ENCODE results near the gene SGPL1. TPM values are rescaled to one million over a fixed set of nuclear protein-coding genes. Genes with fewer than 3 reads are reported as not detected.

Gene SGPL1
- total RNA-seq, 1 experiment from 2014 or later, result 127 TPM

- H3K4me3 ChIP-seq (ENCODE audit: low read depth, low read length), result no peak overlapping the region
- H3K36me3 ChIP-seq (ENCODE audit: control insufficient read depth, insufficient read depth, low read length), result no peaks in the 10 kb centered on the region
- TF ChIP-seq, protein P1, sequence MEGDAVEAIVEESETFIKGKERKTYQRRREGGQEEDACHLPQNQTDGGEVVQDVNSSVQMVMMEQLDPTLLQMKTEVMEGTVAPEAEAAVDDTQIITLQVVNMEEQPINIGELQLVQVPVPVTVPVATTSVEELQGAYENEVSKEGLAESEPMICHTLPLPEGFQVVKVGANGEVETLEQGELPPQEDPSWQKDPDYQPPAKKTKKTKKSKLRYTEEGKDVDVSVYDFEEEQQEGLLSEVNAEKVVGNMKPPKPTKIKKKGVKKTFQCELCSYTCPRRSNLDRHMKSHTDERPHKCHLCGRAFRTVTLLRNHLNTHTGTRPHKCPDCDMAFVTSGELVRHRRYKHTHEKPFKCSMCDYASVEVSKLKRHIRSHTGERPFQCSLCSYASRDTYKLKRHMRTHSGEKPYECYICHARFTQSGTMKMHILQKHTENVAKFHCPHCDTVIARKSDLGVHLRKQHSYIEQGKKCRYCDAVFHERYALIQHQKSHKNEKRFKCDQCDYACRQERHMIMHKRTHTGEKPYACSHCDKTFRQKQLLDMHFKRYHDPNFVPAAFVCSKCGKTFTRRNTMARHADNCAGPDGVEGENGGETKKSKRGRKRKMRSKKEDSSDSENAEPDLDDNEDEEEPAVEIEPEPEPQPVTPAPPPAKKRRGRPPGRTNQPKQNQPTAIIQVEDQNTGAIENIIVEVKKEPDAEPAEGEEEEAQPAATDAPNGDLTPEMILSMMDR (IDR thresholded peaks at IDR 0.05; ENCODE audit: insufficient read depth in 1 of 2, low read depth in 1 of 2, low read length in 1 of 2, severe bottlenecking in 1 of 2, unreplicated experiment in 1 of 2), result peak in 1 of 2 experiments; percentile 5
- peaks cover 8% of the 10 kb centered on the region for H3K4me1 ChIP-seq
- no peaks in the 10 kb centered on the region for H3K36me3 Mint-ChIP-seq (ENCODE audit: insufficient read depth, unreplicated experiment)
- no peaks in the 10 kb centered on the region; the same call in 1 of the 2 replicates for H3K27me3 ChIP-seq (replicated peaks; ENCODE audit: control insufficient read depth, insufficient read depth, low read length)
- DNase-seq, result no peak
- no peaks in the 10 kb centered on the region for H3K9me3 ChIP-seq
- BruUV-seq (replicated peaks), result no TSS peak
- POLR2A ChIA-PET, result no interaction called here
- intact Hi-C loops (cut with micrococcal nuclease; ENCODE audit: unreplicated experiment), result loop anchor here (1.0 kb wide), 2 partner anchors 307 to 383 kb away; no protein-coding TSS in a partner anchor
- no peaks in the 10 kb centered on the region for H3K4me1 Mint-ChIP-seq (ENCODE audit: low read depth, unreplicated experiment)
- no peak overlapping the region for H3K27ac Mint-ChIP-seq (ENCODE audit: unreplicated experiment)
- no peak overlapping the region for H3K4me3 Mint-ChIP-seq (ENCODE audit: unreplicated experiment)
- H3K27me3 Mint-ChIP-seq (ENCODE audit: insufficient read depth, unreplicated experiment), result no peaks in the 10 kb centered on the region
- H3K9me3 Mint-ChIP-seq (ENCODE audit: unreplicated experiment), result no peaks in the 10 kb centered on the region
- CTCF ChIA-PET, result interaction anchor here (0.5 to 1.6 kb wide), 11 partner anchors 9 to 680 kb away, joined by 3 to 9 read pairs (median 3); partner anchors contain the start of gene PCBD1
Measured at GRCh38 chr10:70902661-70903261, 87.0 kb downstream of the SGPL1 start.

DNA sequence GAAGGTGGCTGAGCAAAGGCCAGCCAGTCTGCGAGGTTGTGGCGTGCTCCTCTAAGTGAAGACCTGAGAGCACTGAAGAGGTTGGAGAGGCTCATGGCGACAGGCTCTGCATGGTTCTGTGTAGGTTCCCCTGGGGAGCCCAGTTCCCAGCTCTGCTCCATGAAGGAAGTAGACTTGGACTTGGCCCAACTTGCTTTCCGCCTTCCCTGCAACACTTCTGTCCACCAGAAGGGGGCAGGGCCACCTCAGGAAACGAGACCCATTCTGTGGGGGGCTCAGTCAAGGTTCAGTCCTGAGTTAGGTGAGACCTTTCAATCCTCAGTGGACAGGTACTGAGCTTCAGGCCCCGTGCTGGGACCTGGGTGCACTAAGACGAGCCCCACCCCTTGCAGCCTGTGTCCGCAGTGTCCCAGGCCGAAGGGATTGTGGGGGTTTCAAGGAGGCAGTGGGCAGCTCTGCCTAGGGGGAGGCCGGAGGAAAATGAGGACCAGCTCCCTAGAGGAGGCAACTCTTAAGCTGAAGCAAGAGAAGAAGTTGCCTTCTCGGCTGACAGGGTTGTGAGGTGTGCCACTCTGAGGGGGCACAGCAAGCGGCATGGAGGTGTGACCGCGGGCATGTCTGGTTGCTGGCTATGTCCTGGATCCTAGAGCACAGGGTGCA is 87.6 kb downstream of the SGPL1 start:
- intact Hi-C loops (cut with micrococcal nuclease; ENCODE audit: unreplicated experiment), result loop anchor here (1.0 kb wide), 2 partner anchors 306 to 382 kb away; no protein-coding TSS in a partner anchor
- Mint-ChIP-seq H3K27ac (ENCODE audit: unreplicated experiment) (no peak overlapping the region), H3K9me3 (ENCODE audit: unreplicated experiment) (no peaks in the 10 kb centered on the region), H3K36me3 (ENCODE audit: insufficient read depth, unreplicated experiment) (no peaks in the 10 kb centered on the region), H3K4me3 (ENCODE audit: unreplicated experiment) (no peak overlapping the region), H3K27me3 (ENCODE audit: insufficient read depth, unreplicated experiment) (peaks cover 3% of the 10 kb centered on the region), H3K4me1 (ENCODE audit: low read depth, unreplicated experiment) (no peaks in the 10 kb centered on the region)
- BruUV-seq (replicated peaks), result no TSS peak
- no peaks in the 10 kb centered on the region; the same call in 1 of the 2 replicates for H3K27me3 ChIP-seq (replicated peaks; ENCODE audit: control insufficient read depth, insufficient read depth, low read length)
- peak; percentile 71 to 79 for DNase-seq
- TF ChIP-seq, protein P1 (IDR thresholded peaks at IDR 0.05; ENCODE audit: insufficient read depth in 1 of 2, low read depth in 1 of 2, low read length in 1 of 2, severe bottlenecking in 1 of 2, unreplicated experiment in 1 of 2), result peak; percentile 97 to 98
- no peak overlapping the region for H3K4me3 ChIP-seq (ENCODE audit: low read depth, low read length)
- POLR2A ChIA-PET, result no interaction called here
- H3K4me1 ChIP-seq, result peaks cover 8% of the 10 kb centered on the region
- CTCF ChIA-PET, result interaction anchor here (0.5 to 1.6 kb wide), 12 partner anchors 9 to 679 kb away, joined by 3 to 9 read pairs (median 3); partner anchors contain the start of gene PCBD1
- H3K9me3 ChIP-seq, result no peaks in the 10 kb centered on the region
- no peaks in the 10 kb centered on the region for H3K36me3 ChIP-seq (ENCODE audit: control insufficient read depth, insufficient read depth, low read length)

- H3K4me3 ChIP-seq (ENCODE audit: low read depth, low read length), result no peak overlapping the region
- H3K36me3 ChIP-seq (ENCODE audit: control insufficient read depth, insufficient read depth, low read length), result no peaks in the 10 kb centered on the region
- peaks cover 7% of the 10 kb centered on the region for H3K4me1 ChIP-seq
- H3K4me3 Mint-ChIP-seq (ENCODE audit: unreplicated experiment), result no peak overlapping the region
- H3K9me3 ChIP-seq, result no peaks in the 10 kb centered on the region
- DNase-seq, result peak in 1 of 2 experiments; percentile 37
- no peaks in the 10 kb centered on the region for H3K9me3 Mint-ChIP-seq (ENCODE audit: unreplicated experiment)
- H3K27me3 Mint-ChIP-seq (ENCODE audit: insufficient read depth, unreplicated experiment), result peaks cover 7% of the 10 kb centered on the region
- no peaks in the 10 kb centered on the region for H3K4me1 Mint-ChIP-seq (ENCODE audit: low read depth, unreplicated experiment)
- no TSS peak for BruUV-seq (replicated peaks)
- TF ChIP-seq, protein P1 (IDR thresholded peaks at IDR 0.05; ENCODE audit: insufficient read depth in 1 of 2, low read depth in 1 of 2, low read length in 1 of 2, severe bottlenecking in 1 of 2, unreplicated experiment in 1 of 2), result no peak
- ChIA-PET POLR2A (no interaction called here), CTCF (interaction anchor here (0.5 kb wide), 1 partner anchor 452 kb away, joined by 5 read pairs; no protein-coding TSS in a partner anchor)
- no peaks in the 10 kb centered on the region; the same call in 1 of the 2 replicates for H3K27me3 ChIP-seq (replicated peaks; ENCODE audit: control insufficient read depth, insufficient read depth, low read length)
- no peak overlapping the region for H3K27ac Mint-ChIP-seq (ENCODE audit: unreplicated experiment)
- no peaks in the 10 kb centered on the region for H3K36me3 Mint-ChIP-seq (ENCODE audit: insufficient read depth, unreplicated experiment)
- intact Hi-C loops (cut with micrococcal nuclease; ENCODE audit: unreplicated experiment), result no loop called here
Measured at GRCh38 chr10:70905071-70906021, 89.6 kb downstream of the SGPL1 start.

Data from Caco-2 (cell line).